Hepatocyte (in vitro differentiated cells): Measurements from ENCODE around the gene ELL.

Experiments
- EZH2 ChIP-seq: fragments of 200-600 bp; sonication (generic); IDR thresholded peaks from 2 replicates; pipeline ENCODE4 v1.6.1; 2016; ENCODE audit warnings: antibody characterized with exemption, mild to moderate bottlenecking, borderline replicate concordance
- TF ChIP-seq, protein P1 (sequence below): fragments of 200-600 bp; sonication (generic); IDR thresholded peaks from 2 replicates; pipeline ENCODE4 v1.5.1; 2016; ENCODE audit warnings: antibody characterized with exemption, mild to moderate bottlenecking; ENCODE audit not compliant: poor library complexity

DNA sequence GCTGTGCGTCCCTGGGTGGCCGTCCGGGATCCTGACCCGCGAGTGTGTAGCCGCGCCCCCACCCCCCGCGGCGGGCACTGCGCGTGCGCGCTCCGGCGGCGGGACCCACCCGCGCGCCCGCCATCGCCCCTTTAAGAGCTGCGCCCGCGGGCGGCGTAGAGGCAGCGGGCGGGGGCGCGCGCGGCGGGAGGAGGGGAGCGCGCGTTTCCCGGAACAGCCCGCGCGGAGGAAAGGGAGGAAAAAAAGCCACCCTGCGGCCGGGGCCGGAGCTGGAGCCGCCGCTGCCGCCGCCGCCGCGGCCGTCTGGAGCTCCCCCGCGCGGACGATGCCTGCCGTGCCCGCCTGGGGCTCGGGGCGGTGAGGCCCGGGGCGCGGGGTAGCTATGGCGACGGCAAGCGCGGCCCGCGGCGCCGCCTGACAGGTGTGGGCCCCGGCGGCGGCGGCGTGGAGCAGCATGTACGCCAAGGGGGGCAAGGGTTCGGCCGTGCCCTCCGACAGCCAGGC, 102.6 kb downstream of the ELL start, which contains the start of gene SSBP4:
- TF ChIP-seq, protein P1, sequence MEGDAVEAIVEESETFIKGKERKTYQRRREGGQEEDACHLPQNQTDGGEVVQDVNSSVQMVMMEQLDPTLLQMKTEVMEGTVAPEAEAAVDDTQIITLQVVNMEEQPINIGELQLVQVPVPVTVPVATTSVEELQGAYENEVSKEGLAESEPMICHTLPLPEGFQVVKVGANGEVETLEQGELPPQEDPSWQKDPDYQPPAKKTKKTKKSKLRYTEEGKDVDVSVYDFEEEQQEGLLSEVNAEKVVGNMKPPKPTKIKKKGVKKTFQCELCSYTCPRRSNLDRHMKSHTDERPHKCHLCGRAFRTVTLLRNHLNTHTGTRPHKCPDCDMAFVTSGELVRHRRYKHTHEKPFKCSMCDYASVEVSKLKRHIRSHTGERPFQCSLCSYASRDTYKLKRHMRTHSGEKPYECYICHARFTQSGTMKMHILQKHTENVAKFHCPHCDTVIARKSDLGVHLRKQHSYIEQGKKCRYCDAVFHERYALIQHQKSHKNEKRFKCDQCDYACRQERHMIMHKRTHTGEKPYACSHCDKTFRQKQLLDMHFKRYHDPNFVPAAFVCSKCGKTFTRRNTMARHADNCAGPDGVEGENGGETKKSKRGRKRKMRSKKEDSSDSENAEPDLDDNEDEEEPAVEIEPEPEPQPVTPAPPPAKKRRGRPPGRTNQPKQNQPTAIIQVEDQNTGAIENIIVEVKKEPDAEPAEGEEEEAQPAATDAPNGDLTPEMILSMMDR = peak; percentile 32
- no peak for TF ChIP-seq EZH2
